Calu3 (cell line): ENCODE measurements around the gene ALDH2. TPM values are rescaled to one million over a fixed set of nuclear protein-coding genes. Genes with fewer than 3 reads are reported as not detected.

Experiments
- BruUV-seq: library from RNA; stranded (reverse); fragments of 400-500 nt; replicated peaks from 2 replicates; lab custom pipeline; 2021; lab: Mats Ljungman, UMichigan
- CTCF ChIA-PET: fragments of 300-600 bp; sonication (Branson Sonifier 250); formaldehyde crosslinking; loops from one replicate; lab custom pipeline; 2022; ENCODE audit warnings: antibody characterized with exemption; lab: Charles Lee
- DNase-seq: peaks from one replicate; pipeline ENCODE4 v3.0.0; 2022
- H3K27ac Mint-ChIP-seq: one replicate; pipeline ENCODE4 v1.8.0; 2022; ENCODE audit warnings: mixed read lengths; ENCODE audit not compliant: unreplicated experiment
- H3K27me3 Mint-ChIP-seq: one replicate; pipeline ENCODE4 v1.8.0; 2022; ENCODE audit warnings: mixed read lengths; ENCODE audit not compliant: unreplicated experiment
- H3K36me3 Mint-ChIP-seq: one replicate; pipeline ENCODE4 v1.8.0; 2022; ENCODE audit warnings: mild to moderate bottlenecking, moderate library complexity, mixed read lengths; ENCODE audit not compliant: insufficient read depth, unreplicated experiment
- H3K4me1 Mint-ChIP-seq: one replicate; pipeline ENCODE4 v1.8.0; 2022; ENCODE audit warnings: mild to moderate bottlenecking, low read depth, mixed read lengths; ENCODE audit not compliant: unreplicated experiment
- H3K4me3 Mint-ChIP-seq: one replicate; pipeline ENCODE4 v1.8.0; 2022; ENCODE audit warnings: mild to moderate bottlenecking, low read depth, moderate library complexity, mixed read lengths; ENCODE audit not compliant: unreplicated experiment
- H3K9me3 Mint-ChIP-seq: one replicate; pipeline ENCODE4 v1.8.0; 2022; ENCODE audit warnings: low read depth, mixed read lengths; ENCODE audit not compliant: unreplicated experiment
- intact Hi-C: fragments of 100-400 bp; cut with micrococcal nuclease; formaldehyde crosslinking; loops from one replicate; pipeline ENCODE4 v1.10.0; 2022; ENCODE audit not compliant: unreplicated experiment
- total RNA-seq: library from RNA; stranded (reverse); gene quantifications from 2 replicates; pipeline ENCODE4 v1.2.3, GENCODE V29; 2022
- TF ChIP-seq, protein P1 (sequence below): fragments of 200-600 bp; IDR thresholded peaks from one replicate; pipeline ENCODE4 v1.8.0; 2022; ENCODE audit warnings: antibody characterized with exemption; ENCODE audit not compliant: unreplicated experiment

ALDH2 gene
- total RNA-seq, 1 experiment from 2014 or later: 152 TPM

DNA sequence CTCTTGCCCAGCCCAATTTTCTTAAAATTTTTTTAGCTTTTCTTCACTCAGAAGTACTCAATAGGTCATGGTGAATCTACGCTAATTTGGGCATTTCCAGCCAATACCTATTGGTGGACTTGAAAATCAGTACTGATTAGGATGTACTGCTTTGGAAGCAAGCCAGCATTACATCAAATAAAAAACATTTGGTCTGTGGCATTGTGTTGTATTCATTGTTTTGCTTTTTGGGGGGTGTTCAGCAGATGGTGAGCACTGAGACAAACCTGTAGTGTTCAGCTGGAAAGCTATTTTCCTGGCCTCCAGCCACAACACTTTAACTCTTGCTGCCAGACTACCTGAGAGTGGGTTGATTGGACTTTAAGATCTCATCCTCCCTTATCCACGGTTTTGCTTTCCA is 79.3 kb downstream of the ALDH2 start:
- H3K4me1 Mint-ChIP-seq: peaks cover 15% of the 10 kb centered on the region
- TF ChIP-seq, protein P1, sequence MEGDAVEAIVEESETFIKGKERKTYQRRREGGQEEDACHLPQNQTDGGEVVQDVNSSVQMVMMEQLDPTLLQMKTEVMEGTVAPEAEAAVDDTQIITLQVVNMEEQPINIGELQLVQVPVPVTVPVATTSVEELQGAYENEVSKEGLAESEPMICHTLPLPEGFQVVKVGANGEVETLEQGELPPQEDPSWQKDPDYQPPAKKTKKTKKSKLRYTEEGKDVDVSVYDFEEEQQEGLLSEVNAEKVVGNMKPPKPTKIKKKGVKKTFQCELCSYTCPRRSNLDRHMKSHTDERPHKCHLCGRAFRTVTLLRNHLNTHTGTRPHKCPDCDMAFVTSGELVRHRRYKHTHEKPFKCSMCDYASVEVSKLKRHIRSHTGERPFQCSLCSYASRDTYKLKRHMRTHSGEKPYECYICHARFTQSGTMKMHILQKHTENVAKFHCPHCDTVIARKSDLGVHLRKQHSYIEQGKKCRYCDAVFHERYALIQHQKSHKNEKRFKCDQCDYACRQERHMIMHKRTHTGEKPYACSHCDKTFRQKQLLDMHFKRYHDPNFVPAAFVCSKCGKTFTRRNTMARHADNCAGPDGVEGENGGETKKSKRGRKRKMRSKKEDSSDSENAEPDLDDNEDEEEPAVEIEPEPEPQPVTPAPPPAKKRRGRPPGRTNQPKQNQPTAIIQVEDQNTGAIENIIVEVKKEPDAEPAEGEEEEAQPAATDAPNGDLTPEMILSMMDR: no peak
- no peak overlapping the region for H3K4me3 Mint-ChIP-seq
- peaks cover 55% of the 10 kb centered on the region for H3K36me3 Mint-ChIP-seq
- intact Hi-C loops: no loop called here
- no peaks in the 10 kb centered on the region for H3K9me3 Mint-ChIP-seq
- CTCF ChIA-PET: interaction anchor here (0.7 kb wide), 1 partner anchor 8 kb away, joined by 3 read pairs; no protein-coding TSS in a partner anchor
- no peak overlapping the region for H3K27ac Mint-ChIP-seq
- BruUV-seq: no TSS peak
- H3K27me3 Mint-ChIP-seq: no peaks in the 10 kb centered on the region
- DNase-seq: no peak

DNA sequence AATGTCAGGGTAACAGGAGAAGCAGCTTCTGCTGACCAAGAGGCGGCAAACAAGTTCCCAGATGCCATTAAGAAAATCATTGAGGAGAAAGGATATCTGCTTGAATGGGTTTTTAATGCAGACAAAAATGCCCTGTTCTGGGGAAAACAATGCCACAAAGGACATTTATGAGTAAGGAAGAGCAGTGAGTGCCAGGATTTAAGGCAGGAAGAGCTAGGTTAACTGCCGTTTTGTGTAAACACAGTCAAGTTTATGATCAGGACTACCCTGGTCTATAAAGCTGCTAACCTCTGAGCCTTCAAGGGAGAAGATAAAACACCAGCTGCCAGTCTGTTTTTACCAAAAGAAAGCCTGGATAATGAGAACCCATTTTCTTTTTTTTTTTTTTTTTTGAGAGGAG is 83.8 kb downstream of the ALDH2 start:
- CTCF ChIA-PET: interaction anchor here (0.6 to 0.7 kb wide), 2 partner anchors 41 to 235 kb away, joined by 3 read pairs; no protein-coding TSS in a partner anchor
- no TSS peak for BruUV-seq
- Mint-ChIP-seq H3K4me3 (no peak overlapping the region), H3K27ac (no peak overlapping the region), H3K27me3 (no peaks in the 10 kb centered on the region), H3K4me1 (no peaks in the 10 kb centered on the region), H3K36me3 (peaks cover 26% of the 10 kb centered on the region), H3K9me3 (no peaks in the 10 kb centered on the region)
- TF ChIP-seq, protein P1: no peak
- intact Hi-C loops: no loop called here
- no peak for DNase-seq

GRCh38 chr12:111858186-111858585 is 91.5 kb downstream of the ALDH2 start:
- intact Hi-C loops: no loop called here
- DNase-seq: no peak
- Mint-ChIP-seq H3K36me3 (peaks cover 27% of the 10 kb centered on the region), H3K27ac (no peak overlapping the region), H3K4me1 (no peaks in the 10 kb centered on the region), H3K27me3 (no peaks in the 10 kb centered on the region), H3K4me3 (no peak overlapping the region), H3K9me3 (no peaks in the 10 kb centered on the region)
- TF ChIP-seq, protein P1: no peak
- BruUV-seq: no TSS peak
- CTCF ChIA-PET: interaction anchor here (0.7 kb wide), 1 partner anchor 304 kb away, joined by 7 read pairs; no protein-coding TSS in a partner anchor

DNA sequence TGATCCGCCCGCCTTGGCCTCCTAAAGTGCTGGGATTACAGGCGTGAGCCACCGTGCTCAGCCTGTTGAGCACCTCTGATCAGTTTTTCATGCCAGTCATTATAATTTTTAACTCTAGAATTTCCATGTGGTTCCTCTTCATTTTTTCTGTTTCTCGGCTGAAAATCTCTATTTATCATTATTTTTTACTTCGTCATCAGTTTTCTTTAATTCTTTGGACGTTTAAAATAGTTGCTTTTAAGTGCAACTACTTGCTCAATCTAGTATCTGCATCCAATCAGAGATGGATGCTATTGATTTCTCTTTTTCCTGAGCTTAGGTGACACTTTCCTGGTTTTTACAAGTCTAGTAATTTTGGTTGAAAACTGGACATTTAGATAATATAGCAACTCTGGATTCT is 92.0 kb downstream of the ALDH2 start:
- CTCF ChIA-PET: interaction anchor here (0.6 kb wide), 1 partner anchor 21 kb away, joined by 4 read pairs; no protein-coding TSS in a partner anchor
- BruUV-seq: no TSS peak
- no peak overlapping the region for H3K27ac Mint-ChIP-seq
- no peak overlapping the region for H3K4me3 Mint-ChIP-seq
- H3K36me3 Mint-ChIP-seq: peaks cover 27% of the 10 kb centered on the region
- H3K27me3 Mint-ChIP-seq: no peaks in the 10 kb centered on the region
- H3K9me3 Mint-ChIP-seq: no peaks in the 10 kb centered on the region
- no peaks in the 10 kb centered on the region for H3K4me1 Mint-ChIP-seq
- TF ChIP-seq, protein P1: no peak
- intact Hi-C loops: no loop called here
- DNase-seq: no peak
